Neural progenitor cell (in vitro differentiated cells): ENCODE data around the gene UNC5B. TPM values are rescaled to one million over a fixed set of nuclear protein-coding genes. Genes with fewer than 3 reads are reported as not detected.

Experiments used
- DNase-seq: peaks from one replicate; pipeline ENCODE4 v3.0.0-alpha.2; 2016; ENCODE audit warnings: low spot score
- H2AFZ ChIP-seq: fragments of 200-600 bp; sonication (generic); replicated peaks from 2 replicates; pipeline ENCODE4 v1.6.1; 2016; ENCODE audit warnings: antibody characterized with exemption
- H3F3A ChIP-seq: fragments of 200-600 bp; sonication (generic); 2 replicates; pipeline ENCODE4 v1.6.1; 2016; ENCODE audit warnings: antibody characterized with exemption, low read depth
- H3K27ac ChIP-seq: fragments of 200-600 bp; sonication (generic); 2 replicates; pipeline ENCODE4 v1.5.1; 2016; ENCODE audit warnings: mild to moderate bottlenecking
- H3K27me3 ChIP-seq: fragments of 200-600 bp; sonication (generic); 2 replicates; pipeline ENCODE4 v1.6.1; 2016; ENCODE audit warnings: mild to moderate bottlenecking, moderate library complexity
- H3K36me3 ChIP-seq: fragments of 200-600 bp; sonication (generic); 2 replicates; pipeline ENCODE4 v1.5.1; 2016
- H3K4me1 ChIP-seq: fragments of 200-600 bp; sonication (generic); 2 replicates; pipeline ENCODE4 v1.6.1; 2016; ENCODE audit warnings: mixed run types
- H3K4me2 ChIP-seq: fragments of 200-600 bp; sonication (generic); 2 replicates; pipeline ENCODE4 v1.6.1; 2016
- H3K4me3 ChIP-seq: fragments of 200-600 bp; sonication (generic); 2 replicates; pipeline ENCODE4 v1.5.1; 2016
- H3K79me2 ChIP-seq: fragments of 200-600 bp; sonication (generic); 2 replicates; pipeline ENCODE4 v1.6.1; 2016; ENCODE audit warnings: low read depth
- H3K9ac ChIP-seq: fragments of 200-600 bp; sonication (generic); 2 replicates; pipeline ENCODE4 v1.6.1; 2016
- H3K9me3 ChIP-seq: fragments of 200-600 bp; sonication (generic); 2 replicates; pipeline ENCODE4 v1.5.1; 2016; ENCODE audit warnings: low read depth
- H4K20me1 ChIP-seq: fragments of 200-600 bp; sonication (generic); 2 replicates; pipeline ENCODE4 v1.6.1; 2016; ENCODE audit warnings: low read depth
- H3K27ac Mint-ChIP-seq: 3 replicates; pipeline ENCODE4 v1.8.0; 2021; ENCODE audit warnings: mixed read lengths
- H3K27me3 Mint-ChIP-seq: 2 replicates; pipeline ENCODE4 v1.8.0; 2022; ENCODE audit warnings: low read depth, mild to moderate bottlenecking, inconsistent platforms, moderate library complexity, mixed read lengths; ENCODE audit not compliant: insufficient read depth
- H3K36me3 Mint-ChIP-seq: 3 replicates; pipeline ENCODE4 v1.8.0; 2021; ENCODE audit warnings: mixed read lengths
- H3K4me1 Mint-ChIP-seq: 3 replicates; pipeline ENCODE4 v1.8.0; 2021; ENCODE audit warnings: mixed read lengths
- H3K4me3 Mint-ChIP-seq: 3 replicates; pipeline ENCODE4 v1.8.0; 2021; ENCODE audit warnings: mild to moderate bottlenecking, moderate library complexity, mixed read lengths
- H3K9me3 Mint-ChIP-seq: 3 replicates; pipeline ENCODE4 v1.8.0; 2020; ENCODE audit warnings: mixed read lengths
- CTCF ChIP-seq: fragments of 200-600 bp; sonication (generic); IDR thresholded peaks from 2 replicates; pipeline ENCODE4 v1.5.1; 2017; ENCODE audit warnings: antibody characterized with exemption, mild to moderate bottlenecking
- EZH2 ChIP-seq: fragments of 200-600 bp; sonication (generic); IDR thresholded peaks from 2 replicates; pipeline ENCODE4 v1.6.1; 2017; ENCODE audit warnings: antibody characterized with exemption, mild to moderate bottlenecking, moderate library complexity
- EZH2phosphoT487 ChIP-seq: fragments of 200-600 bp; sonication (generic); IDR thresholded peaks from 2 replicates; pipeline ENCODE4 v1.6.1; 2017; ENCODE audit warnings: antibody characterized with exemption
- total RNA-seq: library from RNA; depleted of rRNA; stranded (reverse); fragments of >200 nt; gene quantifications from 2 replicates; pipeline ENCODE4 v1.2.3, GENCODE V29; 2015; ENCODE audit warnings: low replicate concordance

UNC5B gene
- total RNA-seq, 1 donor from 2014 or later: 3.3 TPM

DNA sequence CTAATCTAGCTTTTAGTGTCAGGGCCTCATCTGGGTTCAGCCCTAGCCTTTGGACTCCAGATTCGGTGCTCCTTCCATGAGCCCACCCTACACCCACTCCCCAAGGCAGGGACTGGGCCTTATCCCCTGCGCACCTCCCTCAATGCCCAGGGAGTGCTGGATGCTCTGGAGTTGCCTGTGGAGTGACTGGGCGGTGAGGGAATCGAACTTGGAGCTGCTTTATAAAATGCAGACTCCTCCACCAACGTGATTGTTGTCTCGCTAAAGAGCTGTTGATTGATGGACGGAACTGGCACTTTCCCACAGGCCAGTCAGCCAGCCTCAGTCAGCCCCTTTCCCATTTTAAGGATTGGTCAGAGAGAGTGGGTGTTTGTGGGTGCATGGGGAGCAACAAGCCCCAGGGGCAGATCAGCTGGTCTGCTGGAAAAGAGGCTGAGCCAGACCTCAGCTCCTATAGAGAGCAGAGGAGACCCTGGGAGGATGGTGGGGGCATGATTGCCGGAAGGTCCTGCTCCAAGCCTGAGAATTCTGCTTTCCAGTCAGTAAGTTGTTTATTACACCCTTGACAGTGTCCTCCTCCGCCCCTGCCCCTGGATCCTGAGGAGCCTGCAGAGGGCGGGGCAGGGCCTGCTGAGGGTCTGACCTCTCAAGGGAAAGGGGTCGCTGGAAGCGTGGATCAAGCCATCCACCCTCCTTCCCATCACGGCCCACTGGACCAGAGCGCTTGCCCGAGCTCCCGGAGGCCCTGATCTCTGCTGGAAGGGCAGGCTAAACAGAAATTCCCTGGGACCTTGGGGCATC lies 16.7 kb downstream of the UNC5B start:
- H3K36me3 ChIP-seq: no peaks in the 10 kb centered on the region
- H3K79me2 ChIP-seq: no peaks in the 10 kb centered on the region
- H4K20me1 ChIP-seq: peaks cover 7% of the 10 kb centered on the region
- no peak overlapping the region for H3K9ac ChIP-seq
- TF ChIP-seq EZH2phosphoT487: no peak
- no peak for TF ChIP-seq CTCF
- TF ChIP-seq EZH2: no peak
- H3K4me1 Mint-ChIP-seq: peaks cover 21% of the 10 kb centered on the region
- H3K27ac Mint-ChIP-seq: no peak overlapping the region
- H3K4me3 Mint-ChIP-seq: no peak overlapping the region
- no peaks in the 10 kb centered on the region for H3K9me3 ChIP-seq
- H3K27ac ChIP-seq: no peak overlapping the region
- no peaks in the 10 kb centered on the region for H3K27me3 Mint-ChIP-seq
- DNase-seq: no peak
- no peak overlapping the region for H2AFZ ChIP-seq
- H3F3A ChIP-seq: no peaks in the 10 kb centered on the region
- H3K9me3 Mint-ChIP-seq: no peaks in the 10 kb centered on the region
- H3K27me3 ChIP-seq: no peaks in the 10 kb centered on the region
- H3K4me3 ChIP-seq: no peak overlapping the region
- H3K4me2 ChIP-seq: no peak overlapping the region
- no peaks in the 10 kb centered on the region for H3K36me3 Mint-ChIP-seq
- peaks cover 5% of the 10 kb centered on the region for H3K4me1 ChIP-seq

DNA sequence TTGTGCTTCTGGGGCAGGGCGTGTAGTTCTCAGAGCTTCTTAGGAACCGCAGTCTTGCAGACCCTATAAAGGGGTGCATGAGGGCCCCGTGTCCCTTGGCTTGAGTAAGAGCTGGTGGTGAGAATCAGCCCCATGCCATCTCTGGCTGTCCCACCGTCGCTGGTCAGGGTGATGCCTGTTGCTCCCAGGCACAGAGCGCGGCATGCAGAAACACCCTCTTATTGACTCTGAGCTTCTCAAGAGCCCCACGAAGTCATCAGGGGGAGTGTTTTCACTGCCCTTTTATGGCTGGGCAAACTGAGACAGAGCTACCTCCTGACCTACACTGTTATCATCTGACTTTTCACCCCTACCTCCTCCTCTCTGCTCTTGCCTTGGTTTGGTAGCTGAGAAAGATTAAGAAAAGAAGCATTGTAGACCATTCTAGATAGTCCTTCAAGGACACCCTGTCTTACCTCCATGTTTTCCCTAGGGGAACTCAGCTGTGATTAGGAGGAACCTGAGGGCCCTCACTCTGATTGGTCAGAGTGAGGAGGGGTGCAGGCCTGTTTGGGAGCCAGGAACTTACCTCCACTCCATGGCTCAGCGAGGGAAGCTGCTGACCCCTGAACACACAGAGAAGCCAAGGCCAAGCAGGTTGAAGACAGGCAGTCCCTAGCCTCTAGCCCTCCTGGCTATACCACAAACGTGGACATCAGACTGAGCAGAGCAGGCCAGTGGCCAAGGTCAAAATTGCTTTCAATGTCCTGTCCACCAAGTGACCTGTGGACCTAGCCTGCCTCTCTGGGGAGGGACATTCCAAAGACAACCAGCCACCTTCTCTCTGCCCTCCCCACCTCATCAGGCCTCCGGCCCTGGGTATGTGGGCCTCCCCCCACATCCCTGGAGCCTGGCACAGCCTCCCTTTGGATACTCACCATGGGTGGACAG lies 17.6 kb downstream of the UNC5B start:
- H2AFZ ChIP-seq: no peak overlapping the region
- H4K20me1 ChIP-seq: peaks cover 7% of the 10 kb centered on the region
- no peak overlapping the region for H3K9ac ChIP-seq
- Mint-ChIP-seq H3K36me3 (no peaks in the 10 kb centered on the region), H3K27ac (peak overlapping the region; percentile 54), H3K4me3 (no peak overlapping the region), H3K4me1 (peaks cover 29% of the 10 kb centered on the region), H3K9me3 (no peaks in the 10 kb centered on the region), H3K27me3 (peaks cover 2% of the 10 kb centered on the region)
- H3K4me1 ChIP-seq: peaks cover 12% of the 10 kb centered on the region
- H3K27me3 ChIP-seq: no peaks in the 10 kb centered on the region
- H3K79me2 ChIP-seq: no peaks in the 10 kb centered on the region
- no peak overlapping the region for H3K27ac ChIP-seq
- no peaks in the 10 kb centered on the region for H3F3A ChIP-seq
- no peak overlapping the region for H3K4me3 ChIP-seq
- H3K4me2 ChIP-seq: no peak overlapping the region
- no peaks in the 10 kb centered on the region for H3K36me3 ChIP-seq
- no peak for DNase-seq
- no peak for TF ChIP-seq EZH2
- no peak for TF ChIP-seq CTCF
- TF ChIP-seq EZH2phosphoT487: no peak
- H3K9me3 ChIP-seq: no peaks in the 10 kb centered on the region

DNA sequence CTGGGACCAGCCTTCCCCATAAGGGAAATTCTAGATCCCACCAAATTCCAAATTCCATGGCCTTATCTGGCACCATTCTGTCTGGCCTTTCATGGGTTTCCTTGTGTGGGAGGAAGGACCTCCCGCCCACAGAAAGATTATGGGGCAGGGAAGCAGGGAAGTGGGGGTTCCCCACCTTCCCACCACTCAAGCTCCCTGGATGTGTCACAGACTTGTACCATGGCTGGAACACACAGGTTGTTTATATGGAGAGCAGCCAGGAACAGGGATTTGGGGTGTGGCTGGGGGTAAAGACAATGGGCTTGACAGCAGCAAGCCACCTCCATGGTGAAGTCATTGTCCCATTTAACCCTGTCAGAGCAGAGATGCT lies 18.3 kb downstream of the UNC5B start:
- Histone ChIP-seq H3K9ac (no peak overlapping the region), H3K9me3 (no peaks in the 10 kb centered on the region), H3K27me3 (no peaks in the 10 kb centered on the region), H2AFZ (no peak overlapping the region), H3K27ac (no peak overlapping the region), H3K4me1 (peaks cover 19% of the 10 kb centered on the region), H4K20me1 (peaks cover 7% of the 10 kb centered on the region), H3K36me3 (no peaks in the 10 kb centered on the region), H3K4me2 (no peak overlapping the region), H3F3A (no peaks in the 10 kb centered on the region), H3K79me2 (no peaks in the 10 kb centered on the region), H3K4me3 (no peak overlapping the region)
- Mint-ChIP-seq H3K36me3 (no peaks in the 10 kb centered on the region), H3K27ac (no peak overlapping the region), H3K9me3 (no peaks in the 10 kb centered on the region), H3K4me3 (no peak overlapping the region), H3K4me1 (peaks cover 33% of the 10 kb centered on the region), H3K27me3 (peaks cover 2% of the 10 kb centered on the region)
- TF ChIP-seq EZH2: no peak
- no peak for TF ChIP-seq EZH2phosphoT487
- no peak for TF ChIP-seq CTCF
- DNase-seq: no peak
